HG03439 (cell line): ENCODE data around the gene MEIOSIN.

Source experiments
- ATAC-seq: cut with Tn5 transposase; IDR thresholded peaks from one replicate; pipeline ENCODE4 v1.9.1; 2021; ENCODE audit warnings: mild to moderate bottlenecking, moderate library complexity; ENCODE audit not compliant: unreplicated experiment

Gene MEIOSIN

DNA sequence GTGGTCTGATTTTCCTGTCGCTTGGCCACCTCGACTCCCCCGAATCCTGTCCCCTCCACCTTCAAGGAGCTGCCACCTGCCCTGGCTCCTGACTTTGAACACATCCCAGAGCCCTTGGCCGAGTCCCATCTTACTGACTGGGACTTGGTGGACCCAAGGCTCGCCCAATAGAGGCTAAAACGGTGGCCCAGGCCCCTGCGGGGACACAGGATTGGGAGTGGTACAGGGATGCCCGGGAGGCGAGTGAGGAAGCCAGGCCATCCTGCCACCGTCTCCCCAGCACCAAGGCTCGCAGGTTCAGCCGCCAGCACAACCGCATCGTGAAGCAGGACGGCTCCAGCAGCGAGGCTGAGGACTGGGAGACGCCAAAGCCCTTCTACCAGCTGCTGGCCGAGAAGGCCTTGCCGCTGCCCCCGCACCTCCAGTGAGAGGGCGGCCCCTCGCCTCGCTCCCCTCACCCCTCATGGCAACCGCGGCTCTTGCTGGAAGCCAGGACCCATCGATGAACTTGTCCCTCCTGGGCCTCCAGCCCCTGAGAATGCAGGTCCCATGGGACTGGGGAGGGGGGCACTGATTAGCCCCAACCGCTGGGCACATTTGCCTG is 30.6 kb downstream of the MEIOSIN start:
- no peak for ATAC-seq

DNA sequence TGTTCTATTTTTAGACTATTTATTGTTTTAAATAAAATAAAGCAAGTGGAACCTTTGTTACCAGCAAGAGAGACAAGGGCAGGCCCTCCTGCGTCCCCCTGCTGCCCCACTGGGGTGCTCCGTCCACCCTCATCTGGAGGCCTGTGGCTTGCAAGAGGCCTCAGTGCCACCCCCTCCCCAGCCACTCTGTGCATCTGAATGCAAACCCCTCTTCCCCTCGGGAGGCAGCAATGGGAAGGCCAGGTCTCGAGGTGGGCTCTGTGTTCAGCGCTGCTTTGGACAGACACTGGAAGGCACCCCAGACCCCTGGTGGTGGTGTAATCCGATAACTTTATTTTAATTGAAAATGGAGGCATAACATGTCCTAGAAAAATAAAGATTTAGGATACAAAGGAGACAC is 31.2 kb downstream of the MEIOSIN start:
- ATAC-seq, result no peak

DNA sequence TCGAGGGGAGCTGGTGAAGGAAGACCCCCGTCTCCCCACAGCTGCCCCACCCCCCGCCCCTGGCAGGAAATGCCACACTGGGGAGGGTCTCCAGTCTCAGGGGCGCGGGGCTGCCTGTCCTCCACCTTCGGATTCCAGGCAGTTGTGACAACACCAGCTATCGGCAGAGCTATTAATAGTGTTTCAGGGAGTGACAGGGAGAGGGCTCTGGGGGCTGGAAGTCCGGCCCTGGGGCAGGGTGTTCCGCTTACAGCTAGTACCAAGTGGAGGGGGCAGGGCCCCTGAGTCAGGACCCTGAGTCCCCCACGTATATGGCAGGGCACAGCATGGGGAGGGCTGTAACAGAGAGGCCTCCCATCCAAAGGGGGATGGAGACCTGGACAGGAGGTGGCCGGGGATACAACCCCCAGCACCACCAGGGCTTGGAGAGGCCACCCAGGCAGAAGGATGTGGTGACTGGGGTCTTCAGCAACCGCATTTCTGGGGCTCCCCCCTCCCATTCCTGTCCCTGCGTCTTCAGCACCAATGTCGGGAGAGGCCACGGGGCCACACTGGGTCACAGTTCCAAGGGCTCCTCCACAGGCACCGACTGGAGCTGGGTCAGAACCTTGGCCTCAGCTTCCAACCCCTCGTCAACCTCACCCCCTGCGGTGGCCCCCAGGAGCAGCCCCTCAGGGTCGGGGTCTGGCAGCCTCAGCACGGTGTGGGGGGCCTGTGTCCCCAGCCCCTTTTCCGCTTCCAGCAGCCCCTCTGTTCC is 31.9 kb downstream of the MEIOSIN start:
- no peak for ATAC-seq

DNA sequence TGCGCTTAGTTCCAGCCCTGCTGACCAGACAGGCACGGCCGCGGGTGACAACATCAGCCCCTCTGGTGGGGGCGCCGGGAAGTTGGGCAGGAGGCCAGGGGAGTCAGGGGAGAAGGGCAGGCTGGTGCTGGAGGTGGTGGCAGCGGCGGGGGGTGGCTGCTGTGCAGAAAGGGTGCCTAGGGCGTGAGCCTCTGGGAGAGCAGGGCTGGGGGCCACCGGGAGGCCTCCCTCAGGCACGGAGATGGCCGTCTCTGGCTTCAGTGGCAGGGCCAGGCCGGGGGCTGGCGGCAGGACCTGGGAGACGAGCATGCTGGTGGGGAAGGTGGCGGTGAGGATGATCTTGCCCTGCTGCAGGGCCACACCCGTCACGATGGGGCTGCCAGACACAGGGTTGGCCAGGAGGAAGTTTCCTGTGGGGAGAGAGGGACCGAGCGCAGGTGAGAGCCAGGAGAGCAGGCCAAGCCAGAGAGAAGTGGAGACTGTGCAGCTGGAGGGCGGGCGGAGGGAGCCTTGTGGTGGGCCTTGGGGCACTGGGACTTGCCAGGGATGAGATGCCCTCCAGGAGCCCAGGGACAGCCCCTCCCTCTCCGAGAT is 32.6 kb downstream of the MEIOSIN start:
- no peak for ATAC-seq

DNA sequence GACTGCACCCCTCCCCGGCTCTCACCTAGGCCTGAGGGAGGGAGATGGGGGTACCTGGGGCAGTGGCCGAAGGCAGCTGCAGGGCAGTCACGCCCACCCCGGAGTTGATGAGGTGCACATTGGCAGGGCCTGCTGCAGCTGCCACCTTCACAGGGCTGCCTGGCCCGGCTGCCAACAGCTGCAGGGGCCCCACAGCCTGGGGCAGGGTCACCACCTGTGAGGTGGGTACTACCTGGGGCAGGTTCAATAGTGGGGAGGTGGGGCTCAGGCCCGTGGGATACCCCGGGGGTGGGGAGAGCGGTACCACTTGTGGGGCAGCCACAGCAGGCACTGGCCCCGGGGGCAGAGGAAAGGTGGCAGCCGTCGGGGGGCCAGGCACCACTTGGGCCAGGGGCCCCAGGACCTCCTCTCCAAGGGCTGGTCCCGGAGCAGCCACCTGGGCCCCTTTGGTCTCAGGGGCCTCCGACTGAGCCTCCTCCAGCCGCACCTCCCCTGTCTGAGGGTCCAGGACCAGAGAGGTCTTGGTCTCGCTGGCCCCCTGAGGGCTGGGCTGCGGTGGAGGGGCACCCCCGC is 33.1 kb downstream of the MEIOSIN start:
- no peak for ATAC-seq

DNA sequence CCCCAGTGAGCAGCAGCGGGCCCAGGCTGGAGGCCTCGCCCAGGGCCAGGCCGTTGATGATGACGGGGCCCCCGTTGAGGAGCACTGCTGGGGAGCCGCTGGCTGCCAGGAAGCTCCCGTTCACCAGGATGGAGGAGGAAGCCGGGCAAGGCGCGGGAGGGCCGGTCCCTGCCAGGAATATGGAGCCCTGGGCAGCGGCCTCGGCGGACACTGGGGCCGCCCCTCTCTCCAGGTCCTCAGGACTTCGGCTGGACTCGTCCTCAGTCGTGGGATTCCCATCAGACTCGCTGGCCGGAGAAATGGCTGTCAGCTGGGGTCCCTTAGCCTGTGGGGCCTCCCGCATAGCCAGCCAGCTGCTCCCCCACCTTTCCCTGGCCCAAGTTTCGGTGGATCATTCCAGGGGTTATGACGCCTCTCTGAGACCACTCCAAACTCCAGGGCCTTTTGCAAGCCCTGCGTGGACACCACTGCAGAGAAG is 33.7 kb downstream of the MEIOSIN start:
- no peak for ATAC-seq

DNA sequence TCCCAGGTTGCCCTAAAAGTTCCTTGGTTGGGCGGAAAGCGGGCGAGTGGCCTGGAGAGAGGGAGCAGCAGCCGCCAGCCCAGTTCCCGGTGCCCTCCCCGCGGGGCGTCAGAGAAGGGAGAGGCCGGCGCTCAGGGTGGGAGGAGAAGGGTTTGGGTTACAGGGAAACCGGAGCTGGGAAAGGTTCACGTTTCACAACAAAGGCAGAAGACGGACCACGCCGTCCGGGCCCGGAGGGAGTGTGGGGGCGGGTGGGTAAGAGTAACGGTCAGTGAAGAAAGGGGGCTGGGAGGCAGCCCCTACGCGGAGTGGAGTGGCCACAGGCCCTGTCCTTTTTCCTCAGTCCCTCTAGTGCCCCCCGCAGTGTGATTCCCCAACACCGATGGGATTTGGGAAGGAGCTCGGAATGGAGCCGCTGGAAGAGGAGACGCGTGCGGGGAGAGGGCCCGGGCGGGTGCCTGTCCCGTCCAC is 34.2 kb downstream of the MEIOSIN start:
- ATAC-seq, result no peak

DNA sequence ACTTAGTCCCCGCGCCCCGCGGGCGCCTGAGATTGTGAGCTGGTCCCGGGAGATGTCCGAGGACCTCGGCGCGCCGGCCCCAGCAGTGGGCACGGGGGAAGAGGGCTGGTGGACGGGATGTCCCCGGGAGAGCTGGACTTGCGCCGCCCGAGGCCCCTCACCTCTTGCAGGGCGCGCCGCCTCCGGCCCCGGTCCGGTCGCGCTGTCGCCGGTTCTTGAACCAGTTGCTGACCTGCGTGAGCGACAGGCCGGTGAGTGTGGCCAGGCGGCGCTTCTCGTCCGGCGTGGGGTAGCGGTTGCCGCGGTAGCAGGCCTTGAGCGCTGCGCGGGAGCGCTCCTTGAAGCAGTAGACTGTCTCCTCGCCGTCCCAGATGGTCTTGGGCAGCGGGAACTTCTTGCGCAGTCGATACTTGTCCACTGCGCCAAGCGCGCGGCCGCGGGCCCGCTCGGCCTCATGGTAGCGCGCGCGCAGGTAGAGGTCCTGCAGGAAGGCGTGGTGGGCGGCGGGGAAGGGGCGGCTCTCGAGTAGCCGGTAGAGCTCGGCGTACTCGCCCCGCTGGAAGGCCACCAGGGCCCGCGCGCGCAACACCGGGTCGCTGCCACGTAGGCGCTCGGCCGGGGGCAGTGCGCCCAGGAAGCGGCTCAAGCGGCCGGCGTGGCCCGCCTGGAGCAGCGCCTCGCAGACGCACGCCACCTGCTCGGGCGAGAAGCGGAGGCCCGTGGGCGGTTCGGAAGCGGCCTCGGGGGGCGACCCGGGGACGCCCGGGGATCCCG is 34.8 kb downstream of the MEIOSIN start:
- ATAC-seq, result no peak

DNA sequence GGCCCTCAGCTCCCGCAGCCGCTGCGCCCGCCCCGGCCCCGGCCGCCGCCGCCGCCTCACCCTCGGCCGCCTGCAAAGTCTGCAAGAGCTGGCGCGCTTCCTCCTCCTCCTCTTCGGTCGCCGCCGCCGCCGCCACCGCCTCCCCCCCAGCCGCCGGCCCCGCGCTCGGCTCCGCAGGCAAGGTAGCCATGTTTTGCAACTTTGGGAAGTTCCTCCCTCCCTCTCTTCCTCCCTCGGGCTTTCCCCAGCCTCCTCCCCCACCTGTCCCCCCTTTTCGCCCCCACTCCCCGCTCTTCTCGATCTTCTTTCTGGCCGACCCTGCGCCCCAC is 35.4 kb downstream of the MEIOSIN start:
- ATAC-seq, result no peak

DNA sequence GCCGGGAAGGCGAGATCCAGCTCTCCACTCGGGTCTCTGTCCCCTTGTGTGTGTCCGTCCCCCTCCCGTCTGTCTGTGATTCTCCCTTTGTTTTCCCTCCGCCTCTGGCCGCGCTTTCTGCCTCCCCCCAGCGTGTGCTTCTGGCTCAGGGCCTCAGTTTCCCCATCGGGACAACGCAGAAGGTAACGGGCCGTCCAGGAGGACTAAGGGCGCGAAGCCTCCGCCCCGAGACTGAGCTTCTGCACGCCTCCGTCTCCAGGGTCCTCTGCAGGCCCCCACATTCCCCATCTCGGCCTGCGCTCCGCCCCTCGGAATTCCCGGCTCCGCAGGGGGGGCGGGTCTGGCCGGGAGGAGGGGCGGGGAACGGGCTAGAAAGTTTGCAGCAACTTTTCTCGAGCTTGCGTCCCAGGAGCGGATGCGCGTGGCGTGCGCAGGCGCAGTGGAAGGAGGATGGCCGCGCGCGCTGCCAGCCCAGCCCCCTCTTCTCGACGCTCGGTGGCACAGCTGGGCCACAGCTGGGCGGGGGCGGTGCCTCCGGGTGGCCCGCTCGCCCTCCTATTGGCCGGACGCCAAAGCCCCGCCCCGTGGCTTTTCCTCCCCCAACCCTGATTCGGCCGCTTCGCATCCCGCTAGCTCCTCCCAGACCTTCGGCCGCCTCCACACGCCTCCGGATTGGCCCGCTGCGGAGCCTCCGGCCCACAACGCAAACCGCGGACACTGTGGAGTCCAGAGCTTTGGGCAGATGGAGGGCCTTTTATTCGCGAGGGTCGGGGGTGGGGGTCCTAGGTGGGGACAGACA is 35.9 kb downstream of the MEIOSIN start, which contains the start of gene SIX5:
Gene SIX5 (minus strand): TSS at position 269 of the 799 bp plus-strand sequence. CDS start 408 bp downstream, outside the sequence.
- ATAC-seq, result peak; percentile 54

DNA sequence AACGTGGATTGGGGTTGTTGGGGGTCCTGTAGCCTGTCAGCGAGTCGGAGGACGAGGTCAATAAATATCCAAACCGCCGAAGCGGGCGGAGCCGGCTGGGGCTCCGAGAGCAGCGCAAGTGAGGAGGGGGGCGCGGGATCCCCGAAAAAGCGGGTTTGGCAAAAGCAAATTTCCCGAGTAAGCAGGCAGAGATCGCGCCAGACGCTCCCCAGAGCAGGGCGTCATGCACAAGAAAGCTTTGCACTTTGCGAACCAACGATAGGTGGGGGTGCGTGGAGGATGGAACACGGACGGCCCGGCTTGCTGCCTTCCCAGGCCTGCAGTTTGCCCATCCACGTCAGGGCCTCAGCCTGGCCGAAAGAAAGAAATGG is 36.6 kb downstream of the MEIOSIN start:
- ATAC-seq, result no peak

DNA sequence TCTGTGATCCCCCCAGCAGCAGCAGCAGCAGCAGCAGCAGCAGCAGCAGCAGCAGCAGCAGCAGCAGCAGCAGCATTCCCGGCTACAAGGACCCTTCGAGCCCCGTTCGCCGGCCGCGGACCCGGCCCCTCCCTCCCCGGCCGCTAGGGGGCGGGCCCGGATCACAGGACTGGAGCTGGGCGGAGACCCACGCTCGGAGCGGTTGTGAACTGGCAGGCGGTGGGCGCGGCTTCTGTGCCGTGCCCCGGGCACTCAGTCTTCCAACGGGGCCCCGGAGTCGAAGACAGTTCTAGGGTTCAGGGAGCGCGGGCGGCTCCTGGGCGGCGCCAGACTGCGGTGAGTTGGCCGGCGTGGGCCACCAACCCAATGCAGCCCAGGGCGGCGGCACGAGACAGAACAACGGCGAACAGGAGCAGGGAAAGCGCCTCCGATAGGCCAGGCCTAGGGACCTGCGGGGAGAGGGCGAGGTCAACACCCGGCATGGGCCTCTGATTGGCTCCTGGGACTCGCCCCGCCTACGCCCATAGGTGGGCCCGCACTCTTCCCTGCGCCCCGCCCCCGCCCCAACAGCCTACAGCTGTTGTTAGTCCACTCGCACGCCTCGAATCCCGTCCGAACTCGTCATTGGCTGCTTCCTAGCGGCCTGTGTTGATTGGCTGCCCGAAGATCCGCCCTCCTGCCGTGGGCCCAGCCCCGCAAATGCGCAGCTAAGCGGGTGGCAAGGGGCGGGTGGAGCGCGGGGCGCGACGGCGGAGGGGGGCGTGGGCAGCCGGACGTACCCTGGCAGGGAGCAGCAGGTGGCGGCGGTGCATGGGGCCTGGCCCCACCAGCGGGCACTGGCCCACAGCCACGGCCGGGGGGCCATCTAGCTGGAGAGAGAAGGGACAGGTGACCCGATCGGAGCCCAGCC is 37.2 kb downstream of the MEIOSIN start:
- peak; percentile 44 for ATAC-seq

DNA sequence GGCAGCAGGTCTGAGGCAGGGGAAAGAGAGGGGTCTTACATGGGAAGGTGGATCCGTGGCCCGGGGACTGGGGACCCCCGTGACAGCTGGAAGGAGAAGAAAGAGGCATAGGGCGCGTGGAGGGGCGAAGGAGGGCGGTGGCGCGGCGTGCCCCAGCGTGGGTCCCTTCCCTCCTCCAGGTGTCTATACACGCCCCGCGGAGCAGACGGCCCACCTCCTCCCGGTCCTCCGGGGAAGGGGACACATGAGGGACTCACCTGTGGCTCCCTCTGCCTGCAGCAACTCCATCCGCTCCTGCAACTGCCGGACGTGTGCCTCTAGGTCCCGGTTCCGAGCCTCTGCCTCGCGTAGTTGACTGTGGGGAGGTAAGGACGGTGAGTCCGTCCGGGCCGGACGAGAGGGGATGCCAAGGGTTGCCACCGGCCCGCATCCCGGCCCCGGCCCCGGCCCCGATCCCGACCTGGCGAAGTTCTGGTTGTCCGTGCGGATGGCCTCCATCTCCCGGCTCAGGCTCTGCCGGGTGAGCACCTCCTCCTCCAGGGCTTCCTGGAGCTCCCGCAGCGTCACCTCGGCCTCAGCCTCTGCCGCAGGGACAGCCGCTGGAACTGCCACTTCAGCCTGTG is 38.2 kb downstream of the MEIOSIN start:
- ATAC-seq, result no peak

DNA sequence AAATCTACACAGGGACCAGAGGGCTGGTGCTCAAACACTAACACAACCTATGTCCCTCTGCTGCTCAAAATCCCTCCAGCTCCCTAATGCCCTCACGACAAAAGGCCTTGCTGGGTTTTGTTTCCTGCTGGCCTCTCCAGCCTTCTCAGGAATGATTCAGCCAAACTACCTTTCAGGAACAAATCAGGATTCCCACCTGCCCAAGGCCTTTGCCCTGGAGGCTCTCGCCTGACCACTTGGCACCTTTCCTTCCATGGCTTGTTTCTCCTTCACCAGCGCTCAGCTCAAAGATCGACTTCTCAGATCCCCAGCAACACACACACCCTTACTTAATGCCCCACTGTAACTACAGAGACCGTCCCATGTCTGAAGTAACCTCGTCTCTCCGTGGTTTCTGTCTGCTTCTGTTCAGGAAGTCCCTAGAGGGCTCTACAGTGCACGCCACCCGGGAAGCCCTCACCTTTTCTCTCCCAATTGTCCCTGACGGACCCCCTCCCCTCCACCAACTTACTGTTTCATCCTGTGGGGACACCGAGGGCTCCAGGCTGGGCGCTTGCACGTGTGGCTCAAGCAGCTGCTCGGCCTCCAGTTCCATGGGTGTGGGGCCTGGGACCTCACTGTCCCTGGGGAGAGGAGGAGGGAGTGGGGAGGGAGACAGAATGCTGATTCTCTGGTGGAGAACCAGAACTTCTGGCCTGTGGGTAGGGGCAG is 39.0 kb downstream of the MEIOSIN start:
- ATAC-seq, result no peak

DNA sequence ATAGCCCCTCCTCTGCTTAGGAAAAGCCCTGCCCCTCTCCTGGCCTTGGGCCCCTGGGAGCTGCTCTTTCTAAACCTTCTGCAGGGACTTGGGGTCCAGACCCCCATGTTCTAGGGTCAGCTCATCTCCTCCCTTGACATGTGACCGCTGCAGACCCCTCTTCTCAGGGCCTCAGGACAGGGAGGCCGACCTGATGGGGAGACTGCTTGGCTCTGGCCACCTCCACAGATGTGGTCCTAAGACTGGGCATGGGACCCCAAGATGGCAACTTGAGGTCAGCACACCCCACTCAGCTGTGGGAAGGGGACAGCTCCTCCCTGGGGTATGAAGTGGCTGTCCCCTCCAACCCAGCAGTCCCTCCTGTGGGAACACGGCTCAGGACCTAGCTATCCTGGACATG is 39.7 kb downstream of the MEIOSIN start:
- ATAC-seq, result no peak

DNA sequence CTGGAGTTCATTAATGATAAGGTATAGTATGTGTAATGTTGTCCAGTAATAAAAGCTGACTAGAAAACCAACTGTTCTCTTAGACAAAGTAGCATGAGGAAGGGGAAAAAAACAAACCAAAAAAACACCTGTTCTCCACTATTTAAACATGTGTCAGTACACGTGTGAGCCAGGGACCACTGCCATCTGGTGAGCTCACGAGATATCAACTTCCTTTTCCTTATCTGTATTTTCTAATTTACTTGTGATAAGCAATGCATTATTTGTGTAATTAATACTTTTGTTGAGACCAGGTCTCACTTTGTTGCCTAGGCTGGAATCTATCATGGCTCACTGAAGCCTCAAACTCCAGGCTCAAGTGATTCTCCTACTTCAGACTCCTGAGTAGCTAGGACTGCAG is 40.1 kb downstream of the MEIOSIN start:
- ATAC-seq, result no peak

DNA sequence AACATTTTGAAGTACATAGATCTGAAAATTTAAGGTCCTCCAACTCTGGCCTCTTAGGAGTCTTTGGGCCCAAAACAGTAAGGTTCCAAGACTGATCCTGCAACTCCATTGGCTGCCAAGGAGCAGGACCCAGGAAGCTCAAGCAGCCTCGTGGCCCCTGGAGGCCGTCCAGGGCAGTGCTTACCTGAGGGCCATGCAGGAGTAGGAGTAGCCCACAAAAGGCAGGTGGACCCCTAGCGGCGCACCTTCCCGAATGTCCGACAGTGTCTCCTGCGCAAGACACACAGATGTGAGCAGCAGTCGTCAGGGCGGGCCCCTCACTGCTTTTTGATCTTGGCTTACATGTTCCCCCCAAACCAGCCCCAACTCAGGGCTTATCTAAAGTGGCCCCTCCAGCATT is 41.5 kb downstream of the MEIOSIN start:
- no peak for ATAC-seq

DNA sequence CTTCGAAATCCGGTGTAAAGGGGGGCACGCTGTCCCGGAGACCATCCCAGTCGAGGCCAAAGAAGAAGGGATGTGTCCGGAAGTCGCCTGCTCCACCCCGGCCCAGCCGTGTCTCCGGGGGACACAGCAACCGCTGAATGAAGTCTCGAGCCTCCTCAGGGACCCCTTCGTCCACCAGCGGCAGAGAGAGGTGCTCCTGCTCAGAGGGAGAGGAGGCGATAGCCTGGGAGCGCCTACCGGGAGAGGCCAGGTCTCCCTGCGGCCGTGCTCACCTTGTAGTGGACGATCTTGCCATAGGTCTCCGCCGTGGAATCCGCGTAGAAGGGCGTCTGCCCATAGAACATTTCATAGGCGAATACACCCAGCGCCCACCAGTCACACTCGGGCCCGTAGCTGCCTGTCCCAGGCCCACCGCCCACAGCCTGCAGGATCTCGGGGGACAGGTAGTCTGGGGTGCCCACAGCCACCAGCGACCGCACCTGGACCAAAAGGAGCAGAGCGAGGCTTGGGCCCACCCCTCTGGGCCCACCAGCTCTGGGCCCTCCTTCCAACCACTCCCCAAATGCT is 44.2 kb downstream of the MEIOSIN start:
- no peak for ATAC-seq
